Measurements from ENCODE around the gene ST6GAL1.
"Not testable (repeated sequence)": the region's sequence is repeated elsewhere in the genome, so short reads cannot be mapped to it uniquely, and the experiment has no call there.

The ST6GAL1 gene

DNA sequence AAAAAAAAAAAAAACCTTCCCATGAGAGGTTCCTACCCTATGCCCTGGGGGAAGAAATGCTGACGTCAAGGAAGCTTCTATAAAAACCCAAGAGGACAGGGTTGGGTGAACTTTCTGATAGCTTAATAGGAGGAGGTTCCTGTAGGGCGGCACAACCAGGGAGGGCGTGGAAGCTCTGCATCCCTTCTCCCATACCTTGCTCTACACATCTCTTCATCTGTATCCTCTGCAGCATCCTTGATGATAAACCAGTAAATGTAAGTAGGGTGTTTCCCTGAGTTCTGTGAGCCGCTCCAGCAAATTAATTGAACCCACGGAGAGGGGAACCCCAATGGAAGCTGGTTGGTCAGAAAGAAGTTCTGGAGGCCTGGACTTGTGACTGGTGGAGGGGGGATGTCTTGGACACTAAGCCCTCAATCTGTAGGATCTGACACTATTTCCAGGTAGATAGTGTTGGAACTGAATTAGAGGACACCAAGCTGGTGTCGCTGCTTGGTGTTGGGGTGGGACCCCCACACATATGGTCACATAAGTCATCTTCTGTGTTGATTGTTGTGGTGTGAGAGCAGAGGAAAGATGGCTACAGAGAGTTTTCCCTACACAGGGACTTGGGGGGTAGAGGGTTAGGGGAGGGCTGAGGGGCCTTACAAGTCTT lies 91.5 kb downstream of the ST6GAL1 start:
- no peak for DNase-seq (ENCODE audit: low spot score)

DNA sequence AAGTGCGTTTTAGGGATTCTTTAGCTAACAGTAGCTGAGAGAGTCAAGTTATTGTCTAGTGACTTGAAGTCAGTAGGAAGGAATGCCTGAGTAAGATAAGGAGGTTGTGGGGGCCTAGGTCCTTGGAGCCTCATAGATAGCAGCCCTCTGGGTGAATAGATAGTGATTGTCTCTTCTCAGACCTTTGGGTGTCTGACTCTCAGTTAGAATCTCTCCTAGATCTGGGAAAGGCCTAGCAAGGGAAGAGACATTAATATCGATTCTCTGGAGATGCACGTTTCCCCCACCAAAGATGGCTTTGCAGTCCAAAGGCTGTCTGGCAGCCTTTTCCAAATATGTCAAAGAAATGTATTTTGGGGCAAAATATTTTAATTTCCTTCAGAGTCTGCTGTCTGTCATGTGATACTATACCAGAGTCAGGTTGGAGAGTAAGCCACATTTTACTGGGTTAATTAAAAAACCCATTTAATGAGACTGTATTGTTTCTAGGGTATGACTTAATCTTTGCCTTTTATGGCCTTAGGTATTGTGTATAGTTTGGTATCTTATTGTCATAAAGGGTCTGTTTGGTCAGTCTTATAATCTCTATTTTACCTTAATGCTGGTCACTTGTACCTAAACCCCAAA lies 92.2 kb downstream of the ST6GAL1 start:
- no peak for DNase-seq (ENCODE audit: low spot score)

DNA sequence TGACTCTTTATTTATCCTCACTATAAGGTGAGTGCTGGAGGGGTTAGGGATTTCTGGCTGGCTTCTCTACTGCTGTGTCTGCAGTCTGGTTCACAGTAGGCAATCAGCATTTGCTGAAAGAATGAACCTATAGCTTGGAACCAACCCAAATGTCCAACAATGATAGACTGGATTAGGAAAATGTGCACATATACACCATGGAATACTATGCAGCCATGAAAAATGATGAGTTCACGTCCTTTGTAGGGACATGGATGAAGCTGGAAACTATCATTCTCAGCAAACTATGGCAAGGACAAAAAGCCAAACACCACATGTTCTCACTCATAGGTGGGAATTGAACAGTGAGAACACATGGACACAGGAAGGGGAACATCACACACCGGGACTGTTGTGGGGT lies 93.0 kb downstream of the ST6GAL1 start:
- not testable (repeated sequence) for DNase-seq (ENCODE audit: low spot score)

DNA sequence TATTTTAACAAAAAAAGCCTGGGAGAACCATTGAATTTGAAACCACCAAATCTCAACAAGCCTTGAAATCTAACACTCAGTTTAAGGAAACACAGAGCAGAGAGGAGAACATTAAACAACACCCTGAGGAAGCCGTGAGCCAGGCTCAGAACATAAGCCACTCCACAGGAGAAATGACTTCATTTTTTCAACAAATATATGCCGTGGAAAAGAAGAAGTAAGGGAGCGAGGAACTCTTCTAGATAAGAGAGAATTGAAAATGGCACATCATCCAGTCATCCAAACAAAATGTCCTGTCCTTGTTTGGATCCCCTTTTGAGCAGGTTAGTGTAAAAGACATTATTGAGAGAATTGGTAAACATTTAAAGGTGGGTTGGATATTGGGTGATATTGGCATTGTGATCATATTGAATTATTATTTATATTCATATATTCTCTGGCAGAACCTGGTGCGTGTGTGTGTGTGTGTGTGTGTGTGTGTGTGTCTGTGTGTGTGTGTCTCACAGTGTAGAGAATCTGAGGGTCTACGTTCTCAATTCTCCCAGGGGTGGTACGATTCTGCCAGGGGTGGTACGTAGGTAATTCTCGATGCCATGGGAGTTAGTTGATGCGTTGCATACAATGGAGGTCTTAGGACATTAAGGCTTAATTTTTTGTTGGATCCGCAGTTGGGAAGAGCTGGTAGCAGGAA lies 94.4 kb downstream of the ST6GAL1 start:
- DNase-seq (ENCODE audit: low spot score): no peak

DNA sequence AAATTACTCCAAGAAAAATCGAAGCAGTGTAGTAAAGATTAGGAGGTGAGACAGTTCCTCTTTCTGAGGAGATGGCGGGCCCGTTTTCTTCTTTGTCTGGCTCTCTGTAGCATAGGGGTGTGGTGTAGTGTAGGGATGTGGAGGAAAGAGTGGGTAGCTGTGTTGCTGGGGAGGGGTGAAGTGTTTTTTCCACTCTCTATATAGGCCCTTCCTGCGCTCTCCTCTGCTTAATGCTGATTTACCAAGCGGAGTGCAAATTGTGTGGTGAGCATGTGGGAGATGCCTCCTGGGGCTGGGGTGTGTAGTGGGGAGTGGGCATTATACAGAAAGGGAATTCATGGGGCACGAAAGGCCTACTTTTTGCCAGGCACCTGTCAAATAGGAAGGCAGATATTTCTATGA lies 94.9 kb downstream of the ST6GAL1 start:
- DNase-seq (ENCODE audit: low spot score): no peak

DNA sequence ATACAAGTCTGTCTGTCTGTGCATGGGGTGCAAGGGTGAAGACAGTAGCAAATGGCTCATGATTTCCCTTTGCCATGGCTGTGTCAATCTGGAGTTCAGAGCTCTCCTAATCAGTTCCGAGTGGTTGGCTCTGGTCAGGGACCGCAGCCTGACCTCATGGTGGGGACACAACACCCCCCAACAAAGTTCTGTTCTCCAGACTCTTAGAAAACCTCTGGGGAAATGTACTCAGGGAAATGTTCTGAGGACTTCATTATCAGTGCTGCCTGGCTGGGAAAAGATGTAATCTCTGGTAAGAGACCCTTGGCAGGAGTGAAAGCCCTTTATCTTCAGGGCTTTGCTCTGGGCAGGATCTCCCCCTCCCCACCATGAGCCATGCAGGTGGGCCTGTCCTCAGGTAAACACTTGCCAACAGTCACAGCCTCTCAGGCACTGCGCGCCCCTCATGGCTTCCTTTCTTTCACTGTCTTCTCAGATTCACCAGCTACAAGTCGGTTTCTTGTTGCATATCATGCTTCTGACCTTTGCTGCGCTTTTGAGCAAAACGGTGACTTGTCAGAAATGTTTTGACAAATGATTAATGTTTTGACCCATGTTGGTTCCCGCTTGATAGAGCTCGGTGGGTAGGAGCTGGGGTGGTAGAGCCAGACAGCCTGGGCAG lies 95.5 kb downstream of the ST6GAL1 start:
- DNase-seq (ENCODE audit: low spot score): no peak

DNA sequence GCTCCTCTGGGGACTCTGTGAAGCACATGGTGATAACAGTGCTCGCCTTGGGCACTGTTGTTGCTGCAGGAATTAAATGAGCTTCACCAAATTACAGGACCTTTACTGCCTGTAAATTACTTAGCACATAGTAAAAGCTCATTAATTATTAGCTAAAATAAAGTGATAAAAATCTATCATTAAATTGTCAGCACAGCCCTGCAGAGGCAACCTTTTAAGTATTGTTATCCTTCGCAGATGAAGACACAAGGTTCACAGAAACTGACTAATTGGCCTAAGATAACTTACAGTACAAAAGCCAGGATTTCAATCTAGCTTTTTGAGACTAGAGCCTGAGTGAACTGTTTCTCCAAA lies 96.0 kb downstream of the ST6GAL1 start:
- DNase-seq (ENCODE audit: low spot score): no peak

DNA sequence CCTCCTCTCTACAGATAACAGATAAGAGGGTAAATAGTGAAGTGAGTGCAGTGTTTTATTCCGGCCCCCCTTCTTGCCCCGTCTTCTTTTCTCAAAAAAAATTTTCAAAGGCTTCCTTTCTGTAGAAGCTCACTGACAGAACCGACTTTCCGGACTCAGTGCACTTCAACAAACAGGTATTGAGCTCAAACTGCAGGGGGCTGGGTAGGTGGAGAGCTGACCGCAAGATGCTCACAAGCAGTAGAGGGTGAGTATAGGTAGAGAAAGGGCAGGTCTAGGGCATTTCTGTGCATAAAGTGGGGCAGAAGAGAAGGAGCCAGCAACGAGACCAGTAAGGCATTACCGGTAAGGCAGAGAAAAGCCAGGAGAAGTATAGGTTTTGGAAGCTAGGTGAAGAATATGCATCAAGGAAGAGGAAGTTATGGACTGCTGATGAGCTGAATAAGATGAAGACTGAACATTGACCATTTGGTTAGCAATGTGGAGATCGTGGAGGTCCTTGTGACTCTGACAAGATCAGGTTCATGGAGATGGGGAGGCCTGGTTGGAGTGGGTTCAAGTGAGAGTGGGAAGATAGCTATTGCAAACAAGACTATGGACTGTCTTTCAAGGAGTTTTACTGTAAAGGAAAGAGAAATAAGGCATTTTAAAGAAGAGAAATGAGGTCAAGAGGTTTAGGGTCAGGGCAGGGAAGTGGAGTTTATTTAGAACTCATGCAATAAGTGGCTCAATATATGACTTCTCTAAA lies 97.4 kb downstream of the ST6GAL1 start:
- DNase-seq (ENCODE audit: low spot score): no peak

DNA sequence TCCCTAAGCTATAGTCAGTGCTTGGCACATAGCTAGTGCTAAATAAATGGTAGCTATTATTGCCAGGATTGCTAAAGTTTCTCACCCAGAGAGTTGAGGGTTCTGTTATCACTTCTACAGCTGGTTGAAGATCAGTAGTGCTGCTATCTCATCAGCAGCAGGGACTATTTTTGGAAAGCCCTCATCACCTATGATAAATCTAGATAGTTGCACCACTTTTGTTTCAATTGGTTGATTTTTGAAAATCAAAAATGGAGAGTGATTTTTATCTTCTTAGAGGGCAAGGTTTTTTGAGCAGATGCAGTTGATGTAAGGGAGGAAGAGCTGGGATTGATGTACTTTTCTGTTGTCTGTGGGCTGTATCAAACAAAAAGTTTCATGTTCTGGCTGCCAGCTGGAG lies 101.6 kb downstream of the ST6GAL1 start:
- no peak for DNase-seq (ENCODE audit: low spot score)

DNA sequence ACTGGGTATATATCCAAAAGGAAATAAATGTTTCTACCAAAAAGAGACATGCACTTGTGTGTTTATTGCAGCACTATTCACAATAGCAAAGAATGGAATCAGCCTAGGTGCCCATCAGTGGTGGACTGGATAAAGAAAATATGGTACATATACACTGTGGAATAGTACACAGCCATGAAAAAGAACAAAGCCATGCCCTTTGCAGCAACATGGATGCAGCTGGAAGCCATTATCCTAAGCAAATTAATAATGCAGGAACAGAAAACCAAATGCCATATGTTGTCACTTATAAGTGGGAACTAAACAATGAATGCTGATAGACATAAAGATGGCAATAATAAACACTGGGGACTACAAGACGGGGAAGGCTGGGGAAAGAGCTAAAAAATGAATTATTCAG lies 106.1 kb downstream of the ST6GAL1 start:
- DNase-seq (ENCODE audit: low spot score): no peak

DNA sequence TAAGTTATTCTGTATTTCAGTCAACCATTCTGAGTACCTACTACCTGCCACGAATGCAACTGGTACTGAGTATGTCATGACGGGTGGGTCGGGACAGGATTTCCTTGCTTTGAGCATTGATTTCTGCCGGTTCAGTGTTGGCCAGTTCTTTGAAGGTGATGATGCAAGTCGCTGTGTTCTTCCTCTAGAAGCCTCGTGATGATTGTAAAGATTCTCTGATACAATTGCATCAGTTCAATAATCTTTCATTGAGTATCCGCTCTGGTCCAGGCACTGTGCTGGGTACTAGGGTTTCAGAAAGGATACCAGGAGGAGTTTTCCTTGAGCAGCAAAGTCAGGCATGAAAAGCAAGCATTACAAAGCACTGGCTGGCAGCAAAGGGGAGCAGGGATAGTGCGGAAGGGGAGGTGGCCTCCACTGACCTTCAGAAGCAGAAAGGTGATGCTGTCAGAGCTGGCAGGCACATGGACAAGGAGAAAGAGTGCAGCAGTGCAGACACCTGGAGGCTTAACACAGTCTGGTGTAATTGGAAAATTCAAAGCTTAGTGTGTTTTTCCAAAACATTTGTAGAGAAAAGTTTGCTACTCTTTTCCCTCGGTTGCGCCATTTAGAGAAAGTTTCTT lies 108.9 kb downstream of the ST6GAL1 start:
- no peak for DNase-seq (ENCODE audit: low spot score)

DNA sequence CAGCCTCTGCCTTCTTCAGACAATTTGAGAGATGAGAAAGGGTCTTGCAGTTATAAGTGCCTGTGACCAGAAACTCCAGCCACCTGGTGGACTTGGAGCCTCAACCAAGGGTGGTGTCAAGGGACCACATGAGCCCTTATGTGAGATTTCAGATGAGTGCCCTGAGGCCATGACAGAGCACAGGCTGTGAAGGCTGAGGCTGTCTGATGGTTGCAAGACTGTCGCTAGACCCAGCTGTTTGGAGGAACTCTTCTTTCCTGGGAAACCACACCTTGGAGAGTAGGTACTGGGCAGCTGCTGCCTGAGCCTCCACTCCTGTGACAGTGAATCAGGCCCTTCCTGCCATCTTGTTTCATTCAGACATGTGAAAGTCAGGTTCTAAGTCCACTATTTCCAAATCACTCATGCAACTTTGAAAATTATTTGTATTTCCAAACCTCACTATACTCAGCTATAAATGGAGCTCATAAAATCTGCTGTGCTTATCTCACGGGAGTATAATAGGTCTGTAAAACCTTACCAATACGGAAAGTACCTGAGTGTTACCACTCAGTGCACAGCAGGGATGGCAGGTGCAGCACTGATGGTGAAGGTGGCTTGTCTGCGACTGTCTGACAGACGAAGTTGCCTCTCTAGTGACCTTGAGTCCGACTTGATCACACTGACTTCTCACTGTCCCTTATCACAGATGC lies 109.5 kb downstream of the ST6GAL1 start:
- no peak for DNase-seq (ENCODE audit: low spot score)

DNA sequence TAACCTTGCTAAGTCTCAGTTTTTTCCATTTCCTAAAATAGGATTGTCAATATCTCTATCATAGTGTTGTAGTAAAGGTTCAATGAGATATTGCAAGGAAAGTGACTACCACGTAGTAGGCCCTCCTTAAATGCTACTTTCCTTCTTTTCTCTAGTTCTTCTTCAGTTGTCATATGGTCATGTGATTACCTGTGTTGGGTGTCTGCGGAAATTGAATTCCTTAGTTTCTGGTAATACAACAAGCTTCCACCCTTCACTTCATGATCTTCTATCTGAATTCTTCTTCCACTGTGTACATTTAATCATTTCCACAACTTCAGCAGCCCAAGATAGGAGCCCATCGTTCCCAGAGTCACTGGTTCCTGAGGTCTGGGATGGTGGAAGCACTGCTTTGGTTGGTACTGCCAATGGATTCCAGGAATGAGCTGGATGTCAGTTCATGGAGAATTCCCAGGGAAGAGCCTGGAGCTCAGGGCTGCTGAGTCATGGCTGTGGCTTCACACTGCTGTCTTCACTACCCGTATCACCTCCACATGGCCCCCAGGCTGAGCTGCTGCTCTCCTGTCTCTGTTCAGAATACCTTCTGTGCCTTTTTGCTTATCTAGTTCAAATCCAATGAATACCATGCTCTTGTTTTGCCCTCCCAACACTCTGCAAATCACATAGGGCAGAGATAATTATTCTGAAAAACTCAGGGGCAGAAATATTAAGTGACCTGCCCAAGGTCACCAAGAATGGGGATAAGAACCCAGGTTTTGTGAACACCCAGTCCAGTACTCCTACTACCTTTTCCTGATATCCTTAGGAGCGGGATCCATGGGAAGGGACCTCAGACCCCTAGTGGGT lies 110.4 kb downstream of the ST6GAL1 start:
- DNase-seq (ENCODE audit: low spot score): no peak

DNA sequence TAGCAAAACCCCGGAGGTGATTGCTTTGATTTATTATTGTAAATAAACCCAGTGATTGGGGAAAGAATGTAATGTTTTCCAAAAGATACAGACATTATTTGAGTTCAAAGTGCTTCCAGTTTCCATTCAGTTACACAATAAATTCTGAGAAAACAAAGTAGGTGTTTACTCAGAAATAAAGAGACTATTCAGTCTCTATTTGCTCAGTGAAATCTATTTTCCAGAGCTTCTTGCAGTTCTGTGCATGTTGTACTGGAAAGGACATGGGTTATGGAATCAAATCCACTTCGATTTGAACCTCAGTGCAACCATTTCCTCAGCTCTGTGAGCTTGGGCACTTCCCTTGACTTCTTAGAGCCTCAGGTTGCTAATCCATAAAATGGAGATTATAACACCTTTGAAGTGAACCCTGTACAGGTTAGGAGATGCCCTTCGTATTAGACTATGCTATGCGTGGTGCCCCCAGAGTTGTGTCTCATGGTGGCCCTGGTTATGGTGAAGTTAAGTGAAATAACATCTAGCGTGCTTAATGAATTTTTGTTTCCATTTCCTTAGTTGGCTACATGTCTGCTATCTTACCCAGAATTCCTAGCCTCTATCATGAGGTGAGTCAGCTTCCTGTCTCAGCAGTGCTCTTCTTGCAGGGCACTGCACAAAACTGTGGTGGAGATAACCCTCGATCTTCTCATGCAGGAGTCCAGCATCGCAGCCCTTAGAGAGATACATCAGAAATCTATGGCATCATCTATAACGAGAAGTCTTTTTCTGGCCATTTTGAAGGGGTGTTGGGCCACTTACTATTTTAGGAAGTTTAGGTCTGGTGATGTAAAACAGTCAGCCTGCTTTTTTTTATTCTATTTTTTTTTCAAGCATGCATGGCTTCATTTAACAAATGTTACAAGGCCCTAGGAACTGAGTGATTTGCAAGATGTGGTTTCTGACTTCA lies 111.3 kb downstream of the ST6GAL1 start:
- DNase-seq (ENCODE audit: low spot score): no peak

DNA sequence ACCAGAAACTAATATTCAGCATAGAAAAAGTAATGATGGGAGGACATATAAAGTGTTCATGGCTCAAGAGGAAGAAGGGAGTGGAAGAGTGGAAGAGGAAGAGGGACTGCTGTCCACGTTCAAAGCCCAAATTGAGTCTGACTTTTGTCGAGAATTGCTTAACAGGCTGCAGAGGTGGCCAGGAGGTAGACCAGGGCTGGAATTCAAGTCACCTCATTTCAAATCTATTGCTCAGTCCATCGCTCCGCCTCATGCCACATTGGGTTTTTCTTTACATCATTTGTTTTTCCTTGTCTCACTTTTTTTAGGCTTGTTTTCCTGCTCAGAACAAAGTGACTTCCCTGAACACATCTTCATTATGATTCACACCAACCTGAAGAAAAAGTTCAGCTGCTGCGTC lies 112.0 kb downstream of the ST6GAL1 start:
- no peak for DNase-seq (ENCODE audit: low spot score)

DNA sequence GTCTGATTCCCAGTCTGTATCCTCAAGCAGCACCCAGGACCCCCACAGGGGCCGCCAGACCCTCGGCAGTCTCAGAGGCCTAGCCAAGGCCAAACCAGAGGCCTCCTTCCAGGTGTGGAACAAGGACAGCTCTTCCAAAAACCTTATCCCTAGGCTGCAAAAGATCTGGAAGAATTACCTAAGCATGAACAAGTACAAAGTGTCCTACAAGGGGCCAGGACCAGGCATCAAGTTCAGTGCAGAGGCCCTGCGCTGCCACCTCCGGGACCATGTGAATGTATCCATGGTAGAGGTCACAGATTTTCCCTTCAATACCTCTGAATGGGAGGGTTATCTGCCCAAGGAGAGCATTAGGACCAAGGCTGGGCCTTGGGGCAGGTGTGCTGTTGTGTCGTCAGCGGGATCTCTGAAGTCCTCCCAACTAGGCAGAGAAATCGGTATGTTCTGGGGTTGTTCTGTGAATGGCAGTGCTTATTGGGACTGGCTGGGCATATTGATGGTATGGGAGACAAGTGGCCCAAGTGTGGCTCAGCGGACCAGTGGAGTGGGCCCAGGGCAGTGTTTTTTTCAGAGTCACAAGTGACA lies 112.6 kb downstream of the ST6GAL1 start:
- DNase-seq (ENCODE audit: low spot score): no peak

DNA sequence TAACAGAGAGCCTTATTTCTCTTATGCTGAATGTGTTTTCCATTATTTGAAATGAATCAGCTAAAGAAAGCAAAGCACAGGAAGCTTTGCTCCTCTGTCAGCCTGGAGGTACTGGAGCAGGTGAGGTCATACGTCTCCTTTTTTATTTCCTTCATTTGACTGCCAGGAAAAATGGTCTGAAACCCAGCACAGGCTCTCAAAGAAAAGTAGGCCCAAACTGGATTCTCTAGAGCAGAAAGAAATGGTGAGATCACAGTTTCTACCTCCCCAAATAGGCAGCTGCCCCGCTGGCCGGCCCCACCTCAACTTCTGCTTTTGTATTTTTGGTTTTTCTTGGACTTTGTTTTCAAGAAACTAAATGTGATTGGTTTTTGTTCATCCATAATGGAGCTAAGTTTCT lies 113.9 kb downstream of the ST6GAL1 start:
- DNase-seq (ENCODE audit: low spot score): no peak

DNA sequence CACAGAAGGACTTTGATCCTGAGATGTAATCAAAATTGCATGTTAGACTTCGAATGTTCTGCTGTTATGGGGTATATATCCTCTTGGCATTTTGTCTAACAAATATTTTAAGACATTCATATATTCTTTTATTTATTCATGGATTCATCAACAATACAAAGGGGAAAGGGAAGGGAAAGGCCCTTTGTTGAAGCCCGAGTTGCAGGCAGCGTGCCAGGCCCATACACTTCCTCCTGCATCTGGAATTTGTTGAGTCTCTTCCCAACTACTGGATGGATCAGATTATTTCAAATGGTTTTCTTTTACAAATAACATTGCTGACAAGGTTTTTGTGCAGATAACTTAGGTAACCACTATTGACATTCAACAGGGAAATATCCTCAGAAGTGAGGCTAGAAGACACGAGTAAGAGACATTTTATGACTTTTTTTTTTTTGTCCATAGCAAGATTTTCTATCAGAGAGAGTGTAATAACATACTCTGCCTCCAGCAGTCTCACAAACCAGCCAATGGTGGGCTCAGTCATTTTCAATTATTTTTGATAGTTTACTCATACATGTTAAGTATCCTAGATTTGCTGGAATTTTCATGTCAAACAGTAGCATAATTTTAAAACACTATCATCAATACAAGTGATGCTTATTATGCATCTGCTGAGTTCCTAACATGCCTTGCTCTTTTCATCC lies 114.7 kb downstream of the ST6GAL1 start:
- no peak for DNase-seq (ENCODE audit: low spot score)
